Dendritic cell treated with granulocyte-macrophage colony-stimulating factor and Interleukin-4, amounts not matched to agents 40 ng/mL and 50 ng/mL, for 4 days (primary cell): ENCODE data around the gene SLPI.

Experiments used
- H3K27ac Mint-ChIP-seq: one replicate; pipeline ENCODE4 v1.8.0; 2022; ENCODE audit warnings: mild to moderate bottlenecking, mixed read lengths
- H3K27me3 Mint-ChIP-seq: one replicate; pipeline ENCODE4 v1.8.0; 2022; ENCODE audit warnings: mild to moderate bottlenecking, mixed read lengths
- H3K36me3 Mint-ChIP-seq: one replicate; pipeline ENCODE4 v1.8.0; 2022; ENCODE audit warnings: low read depth, mixed read lengths
- H3K4me1 Mint-ChIP-seq: one replicate; pipeline ENCODE4 v1.8.0; 2022; ENCODE audit warnings: low read depth, mixed read lengths
- H3K4me3 Mint-ChIP-seq: one replicate; pipeline ENCODE4 v1.8.0; 2022; ENCODE audit warnings: mild to moderate bottlenecking, moderate library complexity, mixed read lengths
- H3K9me3 Mint-ChIP-seq: one replicate; pipeline ENCODE4 v1.8.0; 2022; ENCODE audit warnings: mixed read lengths
- intact Hi-C: fragments of 100-400 bp; cut with micrococcal nuclease; formaldehyde crosslinking; loops from one replicate; pipeline ENCODE4 v1.15.0; 2022

The SLPI gene

DNA sequence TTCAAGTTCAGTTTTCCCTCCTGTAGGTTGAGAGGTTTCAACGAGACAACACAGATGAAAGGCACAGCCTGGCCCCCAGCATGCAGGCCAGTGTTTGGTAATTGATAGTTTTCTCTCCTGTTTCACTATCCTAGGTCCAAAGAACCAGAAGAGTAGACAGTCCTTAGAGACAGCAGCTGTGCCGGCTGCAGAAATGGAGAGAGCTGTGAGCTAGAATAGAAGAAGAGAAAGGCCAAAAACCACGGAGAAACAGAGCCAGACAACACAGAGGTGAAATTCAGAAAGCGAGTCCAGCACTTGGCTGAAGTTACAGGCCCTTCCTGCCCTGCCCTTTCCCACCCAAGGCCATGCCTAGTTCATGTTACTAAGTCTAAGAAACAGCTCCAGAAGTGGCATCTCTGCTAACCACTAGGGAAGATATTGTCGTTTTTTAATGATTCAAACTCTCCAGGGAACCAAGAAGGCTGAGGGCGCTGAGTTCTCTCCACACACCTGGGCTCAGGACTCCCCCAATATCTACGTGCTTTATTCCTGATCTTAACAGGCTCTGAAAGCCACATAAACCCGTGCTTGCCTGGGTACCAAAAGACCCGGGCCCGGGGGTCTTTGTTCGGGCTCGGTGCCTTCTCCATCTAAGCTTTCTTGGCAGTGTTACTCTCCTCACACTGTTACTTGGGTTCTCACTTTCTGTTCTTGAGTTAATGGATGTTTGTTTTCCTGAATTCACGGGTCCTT is 35.7 kb upstream of the SLPI start:
- peaks cover 25% of the 10 kb centered on the region for H3K4me1 Mint-ChIP-seq
- H3K27ac Mint-ChIP-seq = no peak overlapping the region
- H3K9me3 Mint-ChIP-seq = no peaks in the 10 kb centered on the region
- intact Hi-C loops = loop anchor here (5.0 kb wide), 1 partner anchor 193 kb away; no protein-coding TSS in a partner anchor
- peaks cover 50% of the 10 kb centered on the region for H3K27me3 Mint-ChIP-seq
- H3K36me3 Mint-ChIP-seq = no peaks in the 10 kb centered on the region
- H3K4me3 Mint-ChIP-seq = no peak overlapping the region

DNA sequence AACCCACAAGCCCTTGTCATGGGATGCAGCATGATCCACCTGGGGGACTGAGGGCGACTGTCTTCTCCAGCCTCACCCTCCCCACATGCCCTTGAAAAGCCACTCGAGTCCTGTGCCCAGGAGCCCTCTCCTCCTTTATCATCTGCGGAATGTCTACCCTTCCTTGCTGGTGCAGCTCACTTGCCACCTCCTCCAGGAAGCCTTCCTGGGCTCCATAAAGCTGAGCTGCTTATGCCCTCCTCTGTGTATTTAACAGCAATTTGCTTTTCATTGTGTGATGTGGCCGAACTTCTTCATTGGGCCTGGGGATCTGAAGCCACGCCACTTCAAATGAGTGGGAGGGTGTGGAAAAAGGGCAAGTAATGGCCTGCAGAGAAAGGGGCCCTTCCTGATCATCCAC is 34.5 kb upstream of the SLPI start:
- Mint-ChIP-seq H3K9me3 (no peaks in the 10 kb centered on the region), H3K4me1 (peaks cover 26% of the 10 kb centered on the region), H3K36me3 (no peaks in the 10 kb centered on the region), H3K4me3 (no peak overlapping the region), H3K27me3 (peaks cover 43% of the 10 kb centered on the region), H3K27ac (no peak overlapping the region)
- intact Hi-C loops = no loop called here

DNA sequence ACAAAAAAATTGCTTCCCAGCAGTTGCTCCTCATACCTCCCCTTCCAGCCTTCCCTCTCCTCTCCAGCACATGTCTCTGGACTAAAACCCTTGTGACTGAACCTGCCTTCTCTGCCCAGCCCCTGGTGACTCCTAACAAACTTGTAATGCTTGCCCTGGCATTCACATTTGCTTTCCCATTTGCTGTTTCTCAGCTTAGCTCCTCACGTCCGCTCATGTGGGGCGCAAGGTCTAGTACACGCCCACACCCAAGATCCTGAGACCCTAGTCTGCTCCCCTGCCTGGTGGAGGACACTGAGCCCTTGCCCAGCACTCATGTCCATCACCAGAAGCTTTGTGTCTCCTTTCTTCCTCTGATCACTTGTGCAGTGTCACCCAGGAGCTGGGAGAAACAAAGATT is 34.0 kb upstream of the SLPI start:
- intact Hi-C loops = no loop called here
- Mint-ChIP-seq H3K4me3 (no peak overlapping the region), H3K27ac (no peak overlapping the region), H3K4me1 (peaks cover 26% of the 10 kb centered on the region), H3K36me3 (no peaks in the 10 kb centered on the region), H3K9me3 (no peaks in the 10 kb centered on the region), H3K27me3 (peaks cover 38% of the 10 kb centered on the region)

DNA sequence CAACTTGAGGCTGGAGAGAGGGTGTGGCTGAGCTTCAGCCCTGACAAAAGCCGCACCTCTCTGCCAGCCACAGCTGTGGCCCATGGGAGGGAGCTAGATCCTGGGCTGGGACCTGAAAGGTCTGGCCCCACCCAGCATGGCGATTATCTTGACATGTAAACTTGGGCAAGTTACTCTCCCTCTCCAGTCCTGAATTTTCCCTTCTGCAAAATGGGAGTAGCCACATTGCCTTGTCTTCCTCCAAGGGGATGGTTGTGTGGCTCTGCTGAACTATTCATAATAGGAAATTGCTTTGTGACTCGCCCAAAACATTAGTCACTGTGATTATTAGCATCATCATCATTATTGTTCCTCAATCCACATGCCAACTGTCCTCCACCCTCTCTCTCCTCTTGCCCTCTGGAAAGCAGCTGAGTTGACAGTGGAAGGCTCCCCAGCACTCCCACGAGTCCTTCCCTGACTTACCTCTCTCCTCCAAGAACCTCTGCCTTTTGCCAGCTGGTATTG is 29.2 kb upstream of the SLPI start:
- Mint-ChIP-seq H3K27ac (peak overlapping the region; percentile 21), H3K4me3 (no peak overlapping the region), H3K4me1 (peaks cover 19% of the 10 kb centered on the region), H3K36me3 (no peaks in the 10 kb centered on the region), H3K27me3 (peaks cover 16% of the 10 kb centered on the region), H3K9me3 (no peaks in the 10 kb centered on the region)
- intact Hi-C loops = no loop called here

DNA sequence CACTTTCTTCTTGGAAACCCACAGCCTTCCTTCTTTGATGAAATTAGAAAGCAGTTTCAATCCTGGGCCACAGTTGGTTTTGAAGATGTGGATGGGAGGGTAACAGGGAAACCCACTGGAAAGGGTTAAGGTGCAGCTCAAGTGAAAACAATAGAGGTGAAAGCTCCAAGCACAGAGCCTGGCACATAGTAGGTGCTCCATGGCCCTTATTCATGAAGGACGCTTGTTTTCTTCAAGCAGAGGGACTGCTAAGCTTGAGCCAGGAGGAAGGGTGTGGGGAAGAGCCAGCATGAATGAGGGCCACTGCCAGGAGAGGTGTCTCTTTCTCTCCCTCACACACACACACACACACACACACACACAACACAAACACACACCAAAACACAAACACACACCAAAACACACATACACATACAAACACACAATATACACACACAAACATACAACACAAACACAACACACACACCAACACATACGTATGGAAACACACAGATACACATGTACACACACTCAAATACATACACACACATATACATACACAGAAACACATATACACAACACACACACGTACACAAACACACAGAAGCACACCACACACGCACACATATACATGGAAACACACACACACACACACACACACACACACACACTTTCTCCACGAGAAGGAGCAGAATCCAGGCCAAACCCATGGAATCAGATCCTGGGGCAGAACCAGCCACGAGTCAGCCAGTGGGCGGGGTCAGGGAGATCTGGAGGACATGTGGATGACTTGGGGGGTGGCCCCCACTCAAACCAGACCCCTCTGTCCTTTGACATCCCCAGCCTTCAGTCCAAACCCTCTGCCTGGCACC is 28.6 kb upstream of the SLPI start:
- no peaks in the 10 kb centered on the region for H3K9me3 Mint-ChIP-seq
- intact Hi-C loops = no loop called here
- peaks cover 12% of the 10 kb centered on the region for H3K27me3 Mint-ChIP-seq
- H3K27ac Mint-ChIP-seq = no peak overlapping the region
- no peaks in the 10 kb centered on the region for H3K36me3 Mint-ChIP-seq
- no peak overlapping the region for H3K4me3 Mint-ChIP-seq
- peaks cover 19% of the 10 kb centered on the region for H3K4me1 Mint-ChIP-seq

DNA sequence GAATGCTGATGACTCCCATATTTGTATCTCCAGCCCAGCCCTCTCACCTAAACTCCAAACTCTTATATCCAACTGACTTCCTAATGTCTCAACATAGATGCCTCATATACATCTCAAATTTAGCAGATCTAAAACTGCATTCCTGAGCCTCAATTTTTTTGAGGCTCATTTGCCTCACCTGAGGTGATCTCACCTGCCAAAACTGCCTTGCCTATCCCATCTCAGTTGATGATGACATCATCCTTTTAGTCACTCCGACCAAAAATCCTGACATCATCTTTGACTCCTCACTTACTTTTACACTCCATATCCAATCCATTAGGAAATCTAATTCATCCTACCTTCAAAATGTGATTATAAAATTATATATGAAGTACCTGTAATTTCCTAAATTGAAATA is 25.6 kb upstream of the SLPI start:
- intact Hi-C loops = no loop called here
- Mint-ChIP-seq H3K27me3 (peaks cover 9% of the 10 kb centered on the region), H3K9me3 (no peaks in the 10 kb centered on the region), H3K4me1 (peaks cover 19% of the 10 kb centered on the region), H3K36me3 (no peaks in the 10 kb centered on the region), H3K27ac (no peak overlapping the region), H3K4me3 (no peak overlapping the region)

DNA sequence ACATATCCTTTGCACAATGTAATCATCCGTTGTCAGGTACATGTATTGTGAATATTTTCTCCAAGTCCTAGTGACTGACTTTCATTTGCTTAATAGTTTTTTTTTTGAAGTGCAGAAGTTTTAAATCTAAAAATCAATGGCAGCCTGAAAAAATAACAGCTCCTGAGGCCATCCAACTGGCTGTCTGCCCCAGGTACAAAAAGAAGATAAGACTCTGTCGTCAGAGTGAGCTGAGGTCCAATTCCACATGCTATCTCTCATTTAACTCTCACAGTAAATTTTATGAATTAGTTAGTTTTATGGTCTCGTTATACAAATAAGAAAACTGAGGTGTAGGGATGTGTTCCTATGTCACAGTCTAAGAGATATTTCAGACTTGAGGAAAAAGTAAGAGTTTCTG is 21.0 kb upstream of the SLPI start:
- no peaks in the 10 kb centered on the region for H3K9me3 Mint-ChIP-seq
- no peaks in the 10 kb centered on the region for H3K36me3 Mint-ChIP-seq
- no peak overlapping the region for H3K27ac Mint-ChIP-seq
- H3K4me1 Mint-ChIP-seq = peaks cover 4% of the 10 kb centered on the region
- no peak overlapping the region for H3K4me3 Mint-ChIP-seq
- peaks cover 13% of the 10 kb centered on the region for H3K27me3 Mint-ChIP-seq
- intact Hi-C loops = no loop called here

DNA sequence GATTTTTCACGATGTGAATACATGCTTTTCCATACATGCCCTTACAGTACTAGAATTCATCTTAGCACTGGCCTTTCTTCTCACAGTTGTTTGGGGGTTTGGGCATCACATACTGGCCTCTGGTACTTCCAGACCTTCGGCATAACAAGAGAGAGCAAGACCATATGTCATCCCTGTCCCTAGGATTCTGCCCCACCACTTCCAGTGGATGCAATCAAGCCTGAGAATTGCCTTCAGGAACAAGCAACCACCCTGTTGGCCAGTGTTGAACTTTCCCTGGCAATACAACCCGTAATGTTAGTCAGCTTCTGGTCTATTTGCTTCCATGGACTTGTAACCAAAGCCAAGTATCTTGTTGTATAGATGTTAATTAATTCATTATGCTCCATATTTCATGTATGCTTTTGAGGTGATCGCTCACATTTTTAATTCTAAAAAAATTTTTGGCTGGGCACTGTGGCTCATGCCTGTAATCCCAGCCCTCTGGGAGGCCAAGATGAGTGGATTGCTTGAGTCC is 15.4 kb upstream of the SLPI start:
- intact Hi-C loops = no loop called here
- H3K9me3 Mint-ChIP-seq = no peaks in the 10 kb centered on the region
- H3K36me3 Mint-ChIP-seq = no peaks in the 10 kb centered on the region
- no peak overlapping the region for H3K4me3 Mint-ChIP-seq
- peaks cover 14% of the 10 kb centered on the region for H3K27me3 Mint-ChIP-seq
- H3K27ac Mint-ChIP-seq = no peak overlapping the region
- H3K4me1 Mint-ChIP-seq = no peaks in the 10 kb centered on the region

DNA sequence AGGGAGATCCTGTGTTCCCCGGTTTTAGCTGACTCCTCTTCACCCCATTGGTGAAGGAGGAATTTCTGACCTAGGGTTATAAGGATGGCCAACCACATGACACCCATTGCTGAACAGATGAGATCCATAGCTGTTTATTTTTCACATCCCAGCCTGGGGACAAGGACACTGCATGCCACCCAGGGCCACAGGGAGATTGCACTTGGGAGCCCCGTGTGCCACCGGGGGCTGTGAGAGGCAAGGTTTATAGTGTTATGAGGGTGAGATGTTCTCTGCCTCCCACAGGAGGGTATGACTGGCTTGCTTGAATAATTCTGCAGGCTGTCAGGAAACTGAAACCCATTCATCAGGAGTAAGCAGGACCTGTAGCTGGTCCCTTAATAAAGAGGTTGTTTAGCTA is 14.7 kb upstream of the SLPI start:
- H3K4me3 Mint-ChIP-seq = no peak overlapping the region
- intact Hi-C loops = no loop called here
- no peaks in the 10 kb centered on the region for H3K4me1 Mint-ChIP-seq
- no peaks in the 10 kb centered on the region for H3K9me3 Mint-ChIP-seq
- peaks cover 14% of the 10 kb centered on the region for H3K27me3 Mint-ChIP-seq
- H3K27ac Mint-ChIP-seq = no peak overlapping the region
- H3K36me3 Mint-ChIP-seq = no peaks in the 10 kb centered on the region

DNA sequence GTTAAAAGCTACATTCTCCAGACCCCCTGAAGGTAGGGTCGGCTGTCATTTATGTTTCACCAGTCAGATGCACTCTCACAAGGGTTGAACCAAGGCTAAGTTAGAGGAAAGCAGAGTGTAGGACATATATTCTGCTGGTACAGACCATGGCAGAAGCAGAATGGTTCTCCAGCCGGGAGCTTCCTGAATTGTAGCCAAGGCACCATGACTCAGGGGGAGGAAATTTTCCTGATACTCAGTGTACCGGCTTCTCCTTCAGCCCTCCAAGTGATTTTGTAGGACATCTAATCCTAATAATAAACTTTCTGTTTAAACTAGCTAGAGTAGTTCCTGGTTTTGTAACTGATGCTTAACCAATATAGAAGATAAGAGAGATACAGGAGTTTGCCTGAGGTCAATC is 14.2 kb upstream of the SLPI start:
- H3K27ac Mint-ChIP-seq = no peak overlapping the region
- no peaks in the 10 kb centered on the region for H3K9me3 Mint-ChIP-seq
- intact Hi-C loops = no loop called here
- no peaks in the 10 kb centered on the region for H3K4me1 Mint-ChIP-seq
- H3K27me3 Mint-ChIP-seq = peaks cover 15% of the 10 kb centered on the region
- H3K36me3 Mint-ChIP-seq = no peaks in the 10 kb centered on the region
- no peak overlapping the region for H3K4me3 Mint-ChIP-seq

DNA sequence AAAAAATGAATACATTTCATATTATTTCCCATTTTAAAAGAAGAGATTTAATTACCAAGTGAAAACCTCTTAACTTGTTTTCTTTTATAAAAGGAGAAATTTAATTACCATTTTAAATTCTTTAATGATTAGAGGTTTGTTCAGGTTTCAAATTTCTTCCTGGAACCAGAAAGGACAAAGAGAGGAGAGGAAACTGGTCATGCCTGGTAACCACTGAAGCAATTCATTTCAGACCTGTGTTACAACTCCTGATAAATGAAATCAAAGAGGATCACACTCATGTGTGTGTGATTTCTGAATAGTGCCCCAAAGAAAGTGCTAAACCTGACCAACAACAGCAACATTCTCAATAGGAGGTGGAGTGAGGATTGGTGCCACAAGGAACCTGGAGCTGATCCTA is 12.6 kb upstream of the SLPI start:
- intact Hi-C loops = no loop called here

DNA sequence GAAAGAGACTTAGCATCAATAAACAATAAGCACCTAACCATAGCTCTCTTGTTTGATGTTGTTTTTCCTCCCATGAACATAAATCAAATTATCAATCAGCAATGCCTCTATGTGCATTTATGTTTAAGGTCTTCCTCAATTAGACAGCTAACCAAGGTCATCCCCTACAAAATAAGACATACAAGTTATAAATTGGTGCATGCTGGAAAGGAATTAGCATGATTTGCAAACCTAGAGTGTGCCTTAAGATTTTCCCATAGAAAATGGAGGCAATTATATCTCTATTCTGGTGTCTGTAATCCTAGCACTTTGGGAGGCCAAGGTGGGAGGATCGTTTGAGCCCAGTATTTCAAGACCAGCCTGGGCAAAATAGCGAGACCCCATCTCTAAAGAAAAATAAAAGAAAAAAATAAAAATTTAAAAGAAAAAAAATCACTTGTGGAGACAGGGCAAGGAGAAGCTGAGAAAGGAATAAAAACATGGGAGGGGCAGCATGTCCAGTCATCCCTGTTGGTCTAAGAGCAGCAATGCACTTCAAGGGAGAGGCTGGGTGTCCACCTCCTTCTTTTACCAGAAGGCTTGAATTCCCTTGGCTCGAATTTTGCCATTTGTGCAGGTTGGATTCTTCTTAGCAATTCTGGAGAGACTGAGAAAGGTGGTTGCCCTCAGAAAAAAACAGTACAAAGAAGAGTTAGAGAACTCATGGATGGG is 9.3 kb upstream of the SLPI start:
- Mint-ChIP-seq H3K4me3 (no peak overlapping the region), H3K4me1 (no peaks in the 10 kb centered on the region), H3K27ac (no peak overlapping the region), H3K9me3 (no peaks in the 10 kb centered on the region), H3K36me3 (no peaks in the 10 kb centered on the region), H3K27me3 (peaks cover 6% of the 10 kb centered on the region)
- intact Hi-C loops = no loop called here

More for the DNA sequence above, 12.6 kb upstream of the SLPI start:
- H3K27me3 Mint-ChIP-seq = peaks cover 15% of the 10 kb centered on the region
- no peaks in the 10 kb centered on the region for H3K9me3 Mint-ChIP-seq
- H3K36me3 Mint-ChIP-seq = no peaks in the 10 kb centered on the region
- H3K27ac Mint-ChIP-seq = no peak overlapping the region
- H3K4me1 Mint-ChIP-seq = no peaks in the 10 kb centered on the region
- H3K4me3 Mint-ChIP-seq = no peak overlapping the region

DNA sequence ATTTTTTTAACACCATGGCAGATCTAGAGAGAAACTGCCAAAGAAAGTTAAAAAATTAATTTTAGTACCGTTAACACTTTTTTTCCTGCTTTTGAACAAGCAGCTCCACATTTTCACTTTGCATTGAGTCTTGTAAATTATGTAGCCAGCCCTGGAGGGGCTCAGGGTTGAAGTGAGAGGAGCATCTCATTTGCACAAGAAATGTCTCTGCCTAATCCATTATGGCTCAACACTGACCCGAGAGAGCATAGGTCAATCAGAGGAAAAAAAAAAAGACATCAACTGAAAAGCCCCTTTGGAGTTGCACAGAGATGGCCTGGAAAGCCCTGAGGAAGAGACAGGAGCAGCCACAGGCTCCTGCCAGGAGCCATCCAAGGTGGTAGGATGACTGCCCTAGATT is 4.3 kb upstream of the SLPI start:
- H3K27me3 Mint-ChIP-seq = peaks cover 2% of the 10 kb centered on the region

DNA sequence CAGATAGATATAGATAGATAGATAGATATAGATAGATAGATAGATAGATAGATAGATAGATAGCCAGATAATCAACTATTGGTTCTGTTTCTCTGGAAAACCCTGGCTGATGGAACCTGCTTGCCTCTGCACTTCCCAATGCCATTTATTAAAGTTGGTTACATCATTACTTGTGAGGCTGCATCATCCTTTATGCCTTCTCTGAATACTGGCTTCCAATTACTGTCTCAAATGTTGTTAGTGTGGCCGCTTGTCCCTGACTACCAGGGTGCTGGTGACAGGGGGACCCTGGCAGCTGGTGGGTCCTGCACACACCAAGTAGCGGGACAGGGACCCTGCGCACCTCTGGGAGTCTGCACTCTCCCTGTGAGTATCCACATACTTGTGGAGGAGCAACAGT is 3.9 kb upstream of the SLPI start:
- no peak overlapping the region for H3K27ac Mint-ChIP-seq
- peaks cover 28% of the 10 kb centered on the region for H3K4me1 Mint-ChIP-seq
- no peaks in the 10 kb centered on the region for H3K9me3 Mint-ChIP-seq
- H3K36me3 Mint-ChIP-seq = no peaks in the 10 kb centered on the region
- H3K27me3 Mint-ChIP-seq = peaks cover 2% of the 10 kb centered on the region
- intact Hi-C loops = no loop called here
- H3K4me3 Mint-ChIP-seq = no peak overlapping the region

More for the DNA sequence above, 4.3 kb upstream of the SLPI start:
- no peaks in the 10 kb centered on the region for H3K36me3 Mint-ChIP-seq
- H3K27ac Mint-ChIP-seq = no peak overlapping the region
- H3K4me3 Mint-ChIP-seq = no peak overlapping the region
- H3K4me1 Mint-ChIP-seq = peaks cover 24% of the 10 kb centered on the region
- intact Hi-C loops = no loop called here
- H3K9me3 Mint-ChIP-seq = no peaks in the 10 kb centered on the region
